GM18508 (cell line): ENCODE results near the gene LRRC27.

Source experiments
- ATAC-seq: cut with Tn5 transposase; IDR thresholded peaks from one replicate; pipeline ENCODE4 v1.9.1; 2021; ENCODE audit warnings: moderate number of reproducible peaks; ENCODE audit not compliant: insufficient read depth, unreplicated experiment

The LRRC27 gene

GRCh38 chr10:132397036-132397541, 65.1 kb downstream of the LRRC27 start, which contains the start of gene PWWP2B:
Gene PWWP2B, plus strand, starts transcription at chr10:132397200. Its CDS starts 27 bp downstream, at chr10:132397227.
- ATAC-seq = no peak

- no peak for ATAC-seq
Measured at GRCh38 chr10:132397671-132398565, 65.9 kb downstream of the LRRC27 start.

- no peak for ATAC-seq
Measured at GRCh38 chr10:132398566-132398991, 66.6 kb downstream of the LRRC27 start.

- no peak for ATAC-seq
Measured at GRCh38 chr10:132399117-132400035, 67.4 kb downstream of the LRRC27 start.

GRCh38 chr10:132400041-132400546, 68.1 kb downstream of the LRRC27 start:
- no peak for ATAC-seq

GRCh38 chr10:132400547-132401151, 68.7 kb downstream of the LRRC27 start:
- no peak for ATAC-seq

GRCh38 chr10:132401401-132402118, 69.6 kb downstream of the LRRC27 start:
- no peak for ATAC-seq

GRCh38 chr10:132402781-132403241, 70.8 kb downstream of the LRRC27 start:
- no peak for ATAC-seq

GRCh38 chr10:132403511-132404168, 71.6 kb downstream of the LRRC27 start:
- no peak for ATAC-seq

GRCh38 chr10:132404169-132404880, 72.3 kb downstream of the LRRC27 start:
- ATAC-seq = no peak

- ATAC-seq = no peak
Measured at GRCh38 chr10:132404911-132405462, 73.0 kb downstream of the LRRC27 start.

GRCh38 chr10:132405463-132405991, 73.5 kb downstream of the LRRC27 start:
- no peak for ATAC-seq

- ATAC-seq = no peak
Measured at GRCh38 chr10:132406181-132406580, 74.2 kb downstream of the LRRC27 start.

- ATAC-seq = no peak
Measured at GRCh38 chr10:132406750-132407149, 74.8 kb downstream of the LRRC27 start.

GRCh38 chr10:132407243-132407746, 75.3 kb downstream of the LRRC27 start:
- ATAC-seq = no peak

- ATAC-seq = no peak
Measured at GRCh38 chr10:132407846-132408278, 75.9 kb downstream of the LRRC27 start.

GRCh38 chr10:132408367-132408781, 76.4 kb downstream of the LRRC27 start:
- ATAC-seq = no peak
